Effector CD8-positive, alpha-beta T cell (primary cell): Measurements from ENCODE around the gene RXFP1.

ENCODE experiments used
- DNase-seq: peaks from one replicate; lab custom pipeline; 2025; lab: John Stamatoyannopoulos, UW

The RXFP1 gene

DNA sequence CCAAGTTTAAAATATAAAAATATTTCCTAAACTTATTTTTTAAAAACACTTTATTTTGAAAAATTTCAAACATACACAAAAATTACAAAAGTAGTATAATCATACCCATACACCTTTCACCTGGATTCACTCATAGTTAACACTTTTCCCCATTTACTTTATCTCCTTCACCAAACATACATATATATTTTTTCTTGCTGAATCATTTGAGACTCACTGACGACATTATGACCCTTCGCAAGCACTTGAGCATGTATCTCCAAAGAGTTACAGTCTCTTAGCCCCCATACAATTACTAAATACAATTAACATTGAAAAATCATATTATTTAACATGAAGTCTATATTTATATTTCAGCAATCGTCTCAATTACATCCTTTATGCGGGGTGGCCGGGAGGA is 19.8 kb downstream of the RXFP1 start:
- no peak for DNase-seq

DNA sequence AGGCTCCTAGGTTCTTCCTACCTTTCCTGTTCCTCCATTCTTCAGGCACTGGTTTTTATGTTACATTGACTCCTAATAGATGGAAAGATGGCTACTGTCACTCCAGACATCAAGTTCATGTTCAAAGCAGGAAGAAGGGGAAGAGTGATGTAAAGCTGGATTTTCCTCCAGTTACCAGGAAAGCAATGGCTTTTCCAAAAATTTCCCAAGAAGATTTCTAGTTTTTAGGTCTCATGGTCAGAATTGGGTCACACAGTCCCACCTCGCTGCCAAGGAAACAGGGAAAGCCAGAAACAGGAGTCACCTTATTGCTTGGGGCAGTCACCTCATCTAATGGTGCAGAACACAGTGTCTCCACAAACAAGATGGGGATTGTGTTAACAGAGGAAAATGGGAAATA is 21.5 kb downstream of the RXFP1 start:
- no peak for DNase-seq

DNA sequence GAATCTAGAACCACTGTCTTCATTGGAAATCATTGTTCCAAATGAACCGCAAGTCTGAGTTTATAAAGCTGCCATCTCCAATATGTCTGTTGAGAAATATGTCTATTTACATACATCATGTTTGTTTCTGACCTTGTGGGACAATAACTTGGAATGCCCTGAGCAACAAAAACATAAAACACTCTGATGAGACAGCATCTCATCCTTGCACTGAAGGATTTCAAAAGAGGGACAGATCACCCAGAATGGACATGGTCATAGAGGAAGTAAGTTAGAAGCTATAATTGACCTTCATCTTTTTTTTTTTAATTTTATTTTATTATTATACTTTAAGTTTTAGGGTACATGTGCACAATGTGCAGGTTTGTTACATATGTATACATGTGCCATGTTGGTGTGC is 22.5 kb downstream of the RXFP1 start:
- DNase-seq = no peak

DNA sequence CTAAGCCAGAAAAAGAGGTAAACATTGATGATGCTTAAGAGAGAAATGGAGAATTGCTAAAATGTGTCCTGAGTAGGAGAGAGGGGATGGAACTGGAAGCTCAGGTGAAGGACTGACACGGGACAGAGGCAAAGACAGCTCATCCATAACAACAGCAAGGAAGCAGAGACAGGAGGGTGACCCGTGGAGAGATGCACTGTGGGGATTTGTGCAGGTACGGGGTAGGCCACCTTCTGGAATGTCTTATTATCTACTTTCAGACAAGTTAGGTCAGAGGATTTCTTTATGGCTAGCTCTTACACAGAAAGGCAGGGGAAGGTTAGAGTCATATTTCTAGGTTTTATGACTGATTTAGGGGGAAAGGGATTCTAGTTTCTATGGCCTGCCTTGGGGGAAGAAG is 31.7 kb downstream of the RXFP1 start:
- no peak for DNase-seq

DNA sequence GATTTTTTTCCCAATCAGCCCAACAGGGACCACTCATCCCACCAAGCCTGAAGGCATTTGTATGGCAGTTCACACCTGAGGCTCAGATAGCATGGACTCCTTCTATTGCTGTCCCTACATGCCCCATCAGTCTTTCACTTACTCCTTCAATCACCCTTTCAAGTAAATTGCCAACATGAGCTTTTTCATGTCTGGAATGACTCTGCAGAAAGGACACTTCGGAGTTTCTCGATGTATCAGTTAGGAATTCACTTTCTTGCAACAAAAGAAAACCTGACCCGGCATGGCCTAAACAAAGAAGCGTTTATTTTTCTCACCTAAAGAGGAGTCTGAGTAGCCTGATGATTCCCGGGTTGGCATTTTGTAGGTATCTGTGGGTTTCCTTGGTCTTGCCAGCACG is 38.6 kb downstream of the RXFP1 start:
- no peak for DNase-seq

DNA sequence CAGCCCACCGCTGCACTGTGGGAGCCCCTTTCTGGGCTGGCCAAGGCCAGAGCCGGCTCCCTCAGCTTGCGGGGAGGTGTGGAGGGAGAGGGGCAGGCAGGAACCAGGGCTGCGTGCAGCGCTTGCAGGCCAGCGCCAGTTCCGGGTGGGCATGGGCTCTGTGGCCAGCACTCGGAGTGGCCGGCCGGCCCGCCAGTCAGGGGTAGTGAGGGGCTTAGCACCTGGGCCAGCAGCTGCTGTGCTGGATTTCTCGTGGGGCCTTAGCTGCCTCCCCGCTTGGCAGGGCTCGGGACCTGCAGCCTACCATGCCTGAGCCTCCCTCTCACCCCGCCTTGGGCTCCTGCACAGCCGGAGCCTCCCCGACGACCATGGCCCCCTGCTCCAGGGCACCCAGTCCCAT is 45.2 kb downstream of the RXFP1 start:
- no peak for DNase-seq

DNA sequence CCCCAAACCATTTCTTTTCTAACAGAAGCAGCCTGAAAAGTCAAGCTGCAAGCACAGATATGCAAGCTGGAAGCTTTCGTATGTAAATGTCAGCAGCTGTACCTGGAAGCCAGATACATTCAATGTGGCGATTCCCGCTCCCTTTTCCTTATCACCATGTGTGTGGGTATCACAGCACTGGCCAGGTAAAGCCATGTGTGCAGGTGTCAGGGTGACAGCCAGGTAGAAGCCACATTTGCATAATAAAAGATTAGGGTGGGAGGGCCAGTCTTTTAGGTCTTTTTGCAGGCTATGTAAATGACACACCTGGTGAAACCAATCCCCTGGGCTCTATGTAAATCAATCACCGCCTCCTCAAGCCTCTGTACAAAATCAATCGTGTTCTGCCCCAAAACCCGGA is 50.1 kb downstream of the RXFP1 start:
- no peak for DNase-seq

DNA sequence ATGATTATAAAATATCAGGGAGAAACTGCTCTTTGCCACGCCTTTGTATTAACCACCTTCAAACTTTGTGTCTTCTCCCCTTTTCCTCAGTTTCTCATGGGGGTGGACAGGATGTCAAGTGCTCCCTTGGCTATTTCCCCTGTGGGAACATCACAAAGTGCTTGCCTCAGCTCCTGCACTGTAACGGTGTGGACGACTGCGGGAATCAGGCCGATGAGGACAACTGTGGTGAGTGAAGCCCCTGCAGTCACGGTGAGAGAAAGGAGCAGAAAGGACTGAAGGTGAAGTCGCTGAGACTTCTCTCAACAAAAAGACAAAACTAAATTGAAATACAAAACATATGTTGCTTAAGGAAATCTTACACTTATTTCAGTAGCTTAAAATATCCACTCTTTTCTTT is 50.9 kb downstream of the RXFP1 start:
- DNase-seq = no peak

DNA sequence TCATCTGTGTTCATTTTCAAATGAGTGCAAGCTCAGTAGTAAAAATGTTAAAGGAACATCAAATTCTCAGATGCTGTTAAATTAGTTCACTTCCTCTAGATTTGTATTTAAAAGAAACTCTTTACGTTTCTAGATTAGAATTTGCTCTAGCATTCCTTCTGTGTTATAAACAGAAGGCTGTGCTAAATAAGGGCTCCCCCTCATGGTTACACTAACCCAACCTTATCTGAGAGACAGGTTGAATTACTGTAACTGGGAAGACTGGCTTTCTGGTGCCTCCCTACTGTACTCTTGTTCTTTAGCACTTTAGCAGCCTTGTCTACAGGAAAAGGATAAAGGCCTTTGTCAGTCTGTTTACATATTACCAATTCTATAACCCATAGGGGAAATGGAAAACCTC is 56.8 kb downstream of the RXFP1 start:
- DNase-seq = no peak

DNA sequence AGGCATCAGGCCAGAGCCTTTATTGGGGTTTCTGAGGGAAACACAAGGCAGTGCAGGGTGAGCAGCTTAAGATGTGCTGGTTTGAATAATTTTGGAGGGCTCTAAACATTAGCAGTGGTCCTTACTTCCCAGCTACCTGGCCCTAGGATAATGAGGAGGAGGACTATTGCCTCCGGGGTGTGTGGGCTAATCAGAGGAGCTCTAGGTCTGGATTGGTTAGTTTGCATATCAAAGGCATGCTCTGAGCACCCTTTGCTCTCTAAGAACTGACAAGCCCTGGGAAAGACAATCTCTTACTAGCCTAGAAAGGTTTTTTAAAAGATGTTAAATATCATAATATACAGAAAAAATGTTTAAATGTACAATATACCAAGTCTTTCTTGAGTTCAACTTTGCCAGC is 58.4 kb downstream of the RXFP1 start:
- DNase-seq = no peak

DNA sequence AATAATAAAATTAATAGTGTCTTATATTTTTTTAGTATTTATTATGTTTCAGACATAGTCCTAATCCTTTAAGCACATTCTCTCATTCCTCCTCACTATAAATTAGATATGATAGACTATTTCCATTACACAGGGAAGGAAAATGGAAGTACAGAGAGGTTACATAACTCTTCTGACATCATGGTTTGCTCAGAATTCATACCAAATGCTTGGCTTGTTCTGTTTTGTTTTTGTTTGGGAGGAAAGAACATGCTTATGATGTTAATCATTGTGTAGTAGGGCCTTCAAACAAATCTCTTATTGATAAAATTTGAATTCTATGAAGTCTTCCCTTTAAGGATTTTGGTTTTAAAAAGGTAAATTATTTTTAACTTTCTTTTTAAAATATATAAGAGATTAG is 59.5 kb downstream of the RXFP1 start:
- DNase-seq = no peak

DNA sequence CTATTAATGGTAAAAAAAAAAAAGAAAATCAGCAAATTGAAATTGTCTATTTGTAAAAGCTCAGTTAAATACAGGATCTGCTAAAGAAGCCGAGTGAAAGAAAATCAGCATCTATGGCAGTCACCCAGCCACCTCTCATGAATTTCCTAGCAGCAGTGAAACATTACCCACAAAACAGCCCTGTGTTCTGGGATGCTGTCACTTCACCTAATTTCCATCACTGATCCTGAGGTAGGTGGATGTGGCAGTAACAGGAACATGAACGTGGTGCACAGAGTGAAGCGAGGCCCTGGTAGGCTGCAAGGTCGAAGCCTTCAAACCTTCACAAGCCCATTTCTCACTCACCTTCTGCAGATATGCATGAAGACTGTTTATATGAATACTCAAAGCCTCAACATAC is 65.2 kb downstream of the RXFP1 start:
- no peak for DNase-seq

DNA sequence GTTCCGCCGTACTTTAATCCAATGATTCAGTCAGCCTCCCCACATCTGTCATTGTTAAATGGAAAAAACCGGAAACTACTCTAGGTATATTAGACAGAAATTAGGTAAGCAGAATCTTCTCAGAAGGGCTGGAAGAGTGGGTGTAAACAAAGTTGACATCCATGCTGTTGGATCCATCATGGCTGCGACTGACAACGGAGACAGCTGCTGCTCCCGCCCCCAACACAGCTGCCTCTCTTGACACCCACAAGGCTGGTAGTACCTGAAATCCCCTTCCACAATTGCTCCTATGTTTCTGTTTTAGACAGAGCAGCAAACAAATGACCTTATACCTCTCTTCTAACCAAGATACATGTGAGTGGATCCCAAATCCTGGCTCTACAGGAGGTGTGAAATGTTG is 66.6 kb downstream of the RXFP1 start:
- DNase-seq = no peak

DNA sequence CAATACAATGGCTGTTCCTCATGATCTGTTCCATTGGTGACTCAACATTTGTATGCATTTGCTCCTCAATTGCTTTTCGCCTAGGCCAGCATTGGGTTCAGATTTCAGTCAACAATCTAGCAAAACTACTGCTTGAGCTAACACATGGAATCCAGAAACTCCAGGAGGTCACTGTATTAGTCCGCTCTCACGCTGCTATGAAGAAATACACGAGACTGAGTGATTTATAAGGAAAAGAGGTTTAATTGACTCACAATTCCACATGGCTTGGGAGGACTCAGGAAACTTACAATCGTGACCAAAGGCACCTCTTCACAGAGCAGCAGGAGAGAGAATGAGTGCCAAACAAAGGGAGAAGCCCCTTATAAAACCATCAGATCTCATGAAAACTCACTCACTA is 67.1 kb downstream of the RXFP1 start:
- no peak for DNase-seq

DNA sequence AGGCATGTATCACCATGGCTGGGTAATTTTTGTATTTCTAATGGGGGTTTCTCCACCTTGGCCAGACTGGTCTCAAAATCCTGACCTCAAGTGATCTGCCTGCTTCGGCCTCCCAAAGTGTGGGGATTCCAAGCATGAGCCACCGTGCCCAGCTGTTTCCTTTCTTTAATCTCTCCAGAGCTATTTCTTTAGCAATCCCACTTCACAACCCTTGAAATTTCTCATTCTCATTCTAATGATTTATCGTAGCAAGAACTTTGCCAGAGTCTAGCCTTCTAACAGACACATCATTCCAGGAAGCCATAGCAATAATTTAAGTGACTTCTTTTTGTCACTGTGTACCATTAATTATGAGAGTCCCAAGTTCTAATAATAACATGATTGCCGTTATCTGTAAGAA is 68.6 kb downstream of the RXFP1 start:
- no peak for DNase-seq

DNA sequence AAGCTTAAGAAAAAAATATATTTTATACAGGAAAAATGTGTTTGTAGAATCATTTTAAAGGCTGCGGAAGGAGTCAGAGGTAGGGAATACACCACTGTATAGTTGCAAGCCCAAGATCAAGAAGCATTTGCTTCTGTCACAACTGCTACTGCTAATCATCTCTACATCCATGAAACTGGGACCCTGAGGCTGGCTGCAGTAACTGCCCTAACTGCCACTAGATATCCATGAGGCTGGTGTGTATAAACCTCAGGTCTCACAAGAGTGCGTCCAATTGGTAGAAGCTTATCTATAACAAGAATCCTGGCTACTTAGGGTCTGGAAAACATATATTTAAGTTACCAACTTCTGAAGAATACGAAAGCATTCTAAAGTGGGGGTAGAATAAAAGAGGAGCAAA is 69.1 kb downstream of the RXFP1 start:
- DNase-seq = no peak

DNA sequence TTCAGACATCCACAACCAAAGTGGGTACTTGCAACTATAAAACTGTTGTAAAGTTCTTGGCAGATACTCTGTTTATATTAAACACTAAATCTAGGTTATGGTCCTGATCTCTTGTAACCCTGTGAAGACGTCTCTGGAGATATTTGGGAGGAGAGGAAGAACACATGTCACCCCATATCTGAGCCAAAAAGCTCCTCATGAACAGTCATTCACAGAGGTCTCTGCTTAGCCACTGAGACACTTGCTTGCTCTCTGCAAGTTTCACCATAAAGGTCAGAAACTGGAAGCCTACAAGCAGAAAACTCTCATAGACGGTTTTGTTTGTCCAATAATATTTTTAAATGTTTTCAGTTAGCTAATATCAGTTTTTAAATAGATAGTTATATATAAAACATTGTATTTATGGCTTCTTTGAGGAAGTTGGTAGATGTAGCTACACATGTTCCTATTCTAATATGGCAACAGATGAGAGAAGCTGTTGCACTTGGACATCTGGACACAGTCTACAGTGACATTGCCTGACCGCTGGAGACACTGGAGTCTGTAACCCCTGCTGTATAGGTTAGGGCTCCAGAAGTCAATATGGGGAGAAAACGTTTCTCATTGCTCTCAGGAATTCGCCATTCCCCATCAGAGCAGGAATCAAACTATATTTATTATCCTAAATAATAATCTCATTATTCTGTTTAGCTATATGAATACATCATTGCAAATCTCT is 76.4 kb downstream of the RXFP1 start:
- no peak for DNase-seq

DNA sequence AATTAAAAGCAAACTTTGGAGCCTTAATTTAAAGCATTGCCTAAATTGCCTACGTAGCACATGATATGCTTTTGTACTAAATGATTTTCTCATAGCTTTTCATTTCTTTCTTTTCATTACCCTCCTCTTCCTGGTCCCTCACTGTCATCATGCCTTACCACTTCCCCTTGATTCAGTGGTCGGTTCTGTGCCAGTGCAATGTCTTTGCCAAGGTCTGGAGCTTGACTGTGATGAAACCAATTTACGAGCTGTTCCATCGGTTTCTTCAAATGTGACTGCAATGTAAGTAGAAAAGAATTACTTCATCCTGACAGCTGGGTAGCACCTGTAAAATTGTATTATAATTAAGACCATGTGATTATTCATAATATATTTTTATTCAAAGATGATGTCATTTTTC is 77.5 kb downstream of the RXFP1 start:
- DNase-seq = no peak

DNA sequence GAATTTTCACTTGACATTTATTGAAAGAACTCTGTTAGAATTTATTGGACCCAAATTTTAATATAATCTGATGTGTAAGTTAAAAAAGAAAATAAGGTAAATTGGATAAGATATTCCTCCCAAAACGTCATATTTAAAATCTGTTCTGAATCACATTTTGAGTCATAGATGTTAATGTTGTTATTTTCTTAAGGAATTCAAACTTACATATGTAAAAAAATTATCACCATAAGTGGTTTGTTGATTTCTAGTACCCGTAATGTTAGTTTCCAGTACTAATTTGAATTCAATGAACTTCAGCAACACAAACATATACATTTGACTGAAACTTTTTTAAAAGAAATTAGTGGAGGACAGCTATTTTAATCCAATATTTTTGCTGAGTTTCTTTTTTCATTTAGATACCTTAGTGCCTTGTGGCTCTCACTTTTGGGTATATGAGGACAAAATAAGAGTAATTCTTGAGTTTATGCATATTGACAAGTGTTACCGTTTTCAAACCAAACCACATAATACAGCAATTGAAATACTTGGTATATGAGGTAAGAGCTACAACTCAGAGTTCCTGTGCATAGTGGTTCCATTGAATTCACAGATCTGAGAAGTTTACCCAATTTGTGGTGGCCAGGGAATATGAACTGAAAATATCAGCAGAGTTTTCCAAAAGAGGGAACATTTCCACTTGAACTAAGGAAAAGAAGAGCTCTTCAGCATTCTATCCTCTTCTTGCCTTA is 78.2 kb downstream of the RXFP1 start:
- DNase-seq = no peak

DNA sequence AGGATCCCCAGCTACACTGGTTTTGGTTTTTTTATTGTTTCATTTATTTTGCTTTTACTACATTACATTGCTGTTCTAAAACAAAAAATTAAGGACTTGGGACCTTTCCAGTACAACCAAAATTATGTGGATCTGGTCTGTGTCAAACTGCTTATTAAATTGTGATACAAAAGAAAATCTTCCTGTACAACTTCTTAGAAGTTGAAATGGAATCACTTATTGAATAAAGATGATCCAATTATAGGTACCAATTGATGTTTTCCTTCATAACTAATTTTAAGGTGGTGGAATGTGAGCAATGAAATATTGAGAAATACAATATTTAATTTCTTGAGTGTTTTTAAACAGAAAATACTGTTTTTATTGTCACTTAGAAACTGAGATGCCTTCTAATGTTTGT is 82.7 kb downstream of the RXFP1 start:
- no peak for DNase-seq

DNA sequence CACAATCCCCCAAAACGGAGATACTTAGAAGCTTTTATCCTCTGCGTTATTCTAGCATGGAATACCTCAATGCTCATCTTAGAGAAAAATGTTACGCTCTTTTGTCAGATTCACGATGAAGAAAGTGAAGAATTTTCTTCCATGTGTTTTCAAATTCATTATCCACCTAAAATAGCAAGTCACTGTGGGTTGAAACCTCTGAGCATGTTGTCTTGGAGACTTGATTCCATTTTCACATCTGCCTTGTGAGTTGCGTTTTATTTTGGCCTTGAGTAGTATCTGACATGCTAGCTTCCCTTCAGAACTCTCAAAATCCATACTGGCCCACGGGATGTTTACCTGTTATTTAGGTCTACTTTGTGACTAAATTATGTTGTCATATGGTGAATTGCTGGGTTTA is 83.7 kb downstream of the RXFP1 start:
- no peak for DNase-seq

DNA sequence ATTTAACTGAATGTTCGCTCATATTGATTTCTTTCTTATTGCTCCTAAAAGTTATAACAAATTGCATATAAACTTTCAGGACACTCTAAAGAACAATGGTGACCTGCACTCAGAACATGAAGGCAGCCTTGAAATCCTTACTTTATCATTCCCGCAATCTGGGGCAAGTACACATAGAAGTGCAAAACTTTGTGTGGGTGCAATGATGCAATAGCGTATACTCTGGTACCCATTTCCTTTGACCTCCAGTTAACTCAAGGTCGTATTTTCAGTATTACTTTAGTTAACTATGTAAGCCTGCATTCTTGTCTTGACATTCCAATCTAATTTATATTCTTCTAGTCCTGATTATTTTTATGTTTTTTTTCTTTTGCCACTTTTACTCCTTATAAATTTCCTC is 85.3 kb downstream of the RXFP1 start:
- DNase-seq = no peak

DNA sequence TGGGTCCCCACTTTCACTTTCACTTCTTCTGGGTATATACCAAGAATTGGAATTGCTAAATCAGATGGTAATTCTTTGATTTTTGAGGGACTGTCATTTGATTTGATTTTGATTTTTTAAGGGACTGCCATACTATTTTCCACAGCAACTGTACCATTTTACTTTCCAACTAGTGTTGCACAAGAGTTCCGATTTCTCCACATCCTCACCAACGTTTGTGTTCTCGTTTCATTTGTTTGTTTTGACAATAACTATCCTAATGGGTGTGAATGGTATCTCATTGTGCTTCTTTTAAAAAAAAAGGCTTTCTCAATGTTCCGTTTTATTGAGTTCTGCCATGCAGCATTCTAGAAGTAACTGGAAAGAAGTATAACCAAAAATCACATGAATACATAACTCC is 87.4 kb downstream of the RXFP1 start:
- DNase-seq = no peak

DNA sequence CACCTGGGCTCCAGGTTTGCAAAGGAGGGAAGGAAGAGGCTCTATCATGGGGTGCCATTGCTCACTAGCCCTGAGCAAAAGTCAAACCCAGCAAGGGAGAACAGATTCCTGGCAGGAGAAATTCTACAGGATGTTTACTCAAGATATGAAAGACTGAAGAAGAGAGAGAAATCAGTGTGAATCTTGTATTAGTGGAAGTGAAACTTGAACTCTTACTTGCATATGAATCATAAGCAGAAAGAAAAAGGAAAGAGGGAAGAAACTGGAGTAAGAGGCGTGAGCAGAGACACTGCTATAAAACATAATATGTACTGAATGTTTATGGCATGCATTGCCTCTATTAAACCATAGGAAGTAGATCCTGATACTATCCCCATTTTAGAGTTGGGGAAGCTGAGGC is 89.1 kb downstream of the RXFP1 start:
- DNase-seq = no peak
